ENCODE data around the gene MEGF11.

Gene MEGF11

DNA sequence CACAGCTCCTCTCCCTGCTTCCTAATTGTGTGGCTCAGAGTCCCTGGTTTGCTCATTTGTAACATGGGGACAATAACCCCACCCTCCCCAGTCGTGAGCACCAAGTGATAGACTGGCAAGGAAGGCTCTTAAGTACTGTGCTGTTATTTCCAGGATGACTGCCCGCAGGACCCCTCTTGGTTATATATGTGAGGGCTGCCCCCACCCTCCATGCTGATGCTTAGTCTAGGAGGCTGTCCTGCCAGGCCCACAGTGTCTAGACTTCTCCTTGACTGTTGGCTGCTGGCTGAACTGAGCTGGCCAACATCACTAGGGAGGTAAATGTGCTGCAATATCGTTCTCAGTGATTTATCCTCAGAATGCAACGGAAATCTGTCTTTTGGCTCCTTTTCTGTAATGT is 339.2 kb downstream of the MEGF11 start:
- Histone ChIP-seq H3K27ac (ENCODE audit: low read length) (no peak overlapping the region), H3K4me1 (ENCODE audit: control insufficient read depth in 1 of 2, insufficient read depth in 2 of 2, low read length in 2 of 2) (peaks cover 0 to 4% of the 10 kb centered on the region in 2 donors), H3K9me3 (ENCODE audit: control insufficient read depth in 1 of 2, low read length in 2 of 2) (no peaks in the 10 kb centered on the region), H3K27me3 (ENCODE audit: low read depth, low read length) (no peaks in the 10 kb centered on the region), H3K36me3 (ENCODE audit: control insufficient read depth in 1 of 2, insufficient read depth in 2 of 2, low read length in 2 of 2) (peaks cover 7 to 14% of the 10 kb centered on the region in 2 donors), H3K4me3 (ENCODE audit: low read depth in 1 of 2, low read length in 2 of 2) (no peak overlapping the region)

DNA sequence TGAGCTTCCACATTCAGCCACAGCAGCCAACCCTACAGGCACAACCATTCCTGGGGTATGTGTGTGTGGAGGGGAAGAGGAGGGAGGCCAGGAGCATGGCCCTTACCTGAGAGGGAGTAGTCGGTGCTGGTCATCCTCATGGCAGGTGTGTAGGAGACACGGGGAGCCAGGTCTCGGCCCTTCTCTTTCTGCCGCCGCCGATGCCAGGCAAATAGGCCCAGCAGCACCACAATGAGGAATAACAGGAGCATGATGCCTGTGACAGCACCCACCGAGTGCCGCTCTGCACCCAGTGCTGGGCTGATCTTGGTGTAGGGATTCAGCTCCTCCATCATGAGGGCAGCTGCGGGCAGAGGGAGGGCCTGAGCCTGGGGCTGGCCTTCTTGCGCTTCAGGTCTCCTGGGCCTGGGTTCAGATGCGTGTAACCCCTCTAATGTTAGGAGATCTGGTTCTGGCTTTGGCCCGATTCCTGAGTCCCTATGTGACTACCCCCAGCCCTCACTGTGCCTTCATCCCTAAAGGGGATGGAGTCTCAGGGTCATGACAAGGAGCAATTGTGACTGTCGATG is 339.8 kb downstream of the MEGF11 start:
- peaks cover 0 to 4% of the 10 kb centered on the region in 2 donors for H3K4me1 ChIP-seq (ENCODE audit: control insufficient read depth in 1 of 2, insufficient read depth in 2 of 2, low read length in 2 of 2)
- H3K9me3 ChIP-seq (ENCODE audit: control insufficient read depth in 1 of 2, low read length in 2 of 2): no peaks in the 10 kb centered on the region
- H3K27ac ChIP-seq (ENCODE audit: low read length): no peak overlapping the region
- peaks cover 7 to 14% of the 10 kb centered on the region in 2 donors for H3K36me3 ChIP-seq (ENCODE audit: control insufficient read depth in 1 of 2, insufficient read depth in 2 of 2, low read length in 2 of 2)
- H3K4me3 ChIP-seq (ENCODE audit: low read depth in 1 of 2, low read length in 2 of 2): no peak overlapping the region
- H3K27me3 ChIP-seq (ENCODE audit: low read depth, low read length): no peaks in the 10 kb centered on the region

- Histone ChIP-seq H3K36me3 (ENCODE audit: control insufficient read depth in 1 of 2, insufficient read depth in 2 of 2, low read length in 2 of 2) (peaks cover 12 to 19% of the 10 kb centered on the region in 2 donors), H3K9me3 (ENCODE audit: control insufficient read depth in 1 of 2, low read length in 2 of 2) (no peaks in the 10 kb centered on the region), H3K4me1 (ENCODE audit: control insufficient read depth in 1 of 2, insufficient read depth in 2 of 2, low read length in 2 of 2) (peaks cover 0 to 4% of the 10 kb centered on the region in 2 donors), H3K4me3 (ENCODE audit: low read depth in 1 of 2, low read length in 2 of 2) (no peak overlapping the region), H3K27ac (ENCODE audit: low read length) (no peak overlapping the region), H3K27me3 (ENCODE audit: low read depth, low read length) (no peaks in the 10 kb centered on the region)
Observed at GRCh38 chr15:65912235-65912634, 341.3 kb downstream of the MEGF11 start.

GRCh38 chr15:65910341-65910740 is 343.2 kb downstream of the MEGF11 start:
- no peaks in the 10 kb centered on the region for H3K4me1 ChIP-seq (ENCODE audit: control insufficient read depth in 1 of 2, insufficient read depth in 2 of 2, low read length in 2 of 2)
- H3K9me3 ChIP-seq (ENCODE audit: control insufficient read depth in 1 of 2, low read length in 2 of 2): no peaks in the 10 kb centered on the region
- H3K27me3 ChIP-seq (ENCODE audit: low read depth, low read length): no peaks in the 10 kb centered on the region
- H3K27ac ChIP-seq (ENCODE audit: low read length): no peak overlapping the region
- H3K36me3 ChIP-seq (ENCODE audit: control insufficient read depth in 1 of 2, insufficient read depth in 2 of 2, low read length in 2 of 2): peaks cover 14 to 26% of the 10 kb centered on the region in 2 donors
- H3K4me3 ChIP-seq (ENCODE audit: low read depth in 1 of 2, low read length in 2 of 2): no peak overlapping the region

- Histone ChIP-seq H3K9me3 (ENCODE audit: control insufficient read depth in 1 of 2, low read length in 2 of 2) (no peaks in the 10 kb centered on the region), H3K27ac (ENCODE audit: low read length) (no peak overlapping the region), H3K36me3 (ENCODE audit: control insufficient read depth in 1 of 2, insufficient read depth in 2 of 2, low read length in 2 of 2) (peaks cover 14 to 29% of the 10 kb centered on the region in 2 donors), H3K27me3 (ENCODE audit: low read depth, low read length) (no peaks in the 10 kb centered on the region), H3K4me3 (ENCODE audit: low read depth in 1 of 2, low read length in 2 of 2) (no peak overlapping the region), H3K4me1 (ENCODE audit: control insufficient read depth in 1 of 2, insufficient read depth in 2 of 2, low read length in 2 of 2) (no peaks in the 10 kb centered on the region)
Observed at GRCh38 chr15:65909831-65910230, 343.7 kb downstream of the MEGF11 start.

GRCh38 chr15:65908876-65909275 is 344.7 kb downstream of the MEGF11 start:
- peaks cover 18 to 35% of the 10 kb centered on the region in 2 donors for H3K36me3 ChIP-seq (ENCODE audit: control insufficient read depth in 1 of 2, insufficient read depth in 2 of 2, low read length in 2 of 2)
- no peaks in the 10 kb centered on the region for H3K4me1 ChIP-seq (ENCODE audit: control insufficient read depth in 1 of 2, insufficient read depth in 2 of 2, low read length in 2 of 2)
- no peaks in the 10 kb centered on the region for H3K27me3 ChIP-seq (ENCODE audit: low read depth, low read length)
- no peak overlapping the region for H3K27ac ChIP-seq (ENCODE audit: low read length)
- no peak overlapping the region for H3K4me3 ChIP-seq (ENCODE audit: low read depth in 1 of 2, low read length in 2 of 2)
- no peaks in the 10 kb centered on the region for H3K9me3 ChIP-seq (ENCODE audit: control insufficient read depth in 1 of 2, low read length in 2 of 2)

GRCh38 chr15:65907661-65908060 is 345.9 kb downstream of the MEGF11 start:
- no peak overlapping the region for H3K27ac ChIP-seq (ENCODE audit: low read length)
- no peak overlapping the region for H3K4me3 ChIP-seq (ENCODE audit: low read depth in 1 of 2, low read length in 2 of 2)
- no peaks in the 10 kb centered on the region for H3K4me1 ChIP-seq (ENCODE audit: control insufficient read depth in 1 of 2, insufficient read depth in 2 of 2, low read length in 2 of 2)
- no peaks in the 10 kb centered on the region for H3K9me3 ChIP-seq (ENCODE audit: control insufficient read depth in 1 of 2, low read length in 2 of 2)
- no peaks in the 10 kb centered on the region for H3K27me3 ChIP-seq (ENCODE audit: low read depth, low read length)
- peaks cover 21 to 37% of the 10 kb centered on the region in 2 donors for H3K36me3 ChIP-seq (ENCODE audit: control insufficient read depth in 1 of 2, insufficient read depth in 2 of 2, low read length in 2 of 2)

DNA sequence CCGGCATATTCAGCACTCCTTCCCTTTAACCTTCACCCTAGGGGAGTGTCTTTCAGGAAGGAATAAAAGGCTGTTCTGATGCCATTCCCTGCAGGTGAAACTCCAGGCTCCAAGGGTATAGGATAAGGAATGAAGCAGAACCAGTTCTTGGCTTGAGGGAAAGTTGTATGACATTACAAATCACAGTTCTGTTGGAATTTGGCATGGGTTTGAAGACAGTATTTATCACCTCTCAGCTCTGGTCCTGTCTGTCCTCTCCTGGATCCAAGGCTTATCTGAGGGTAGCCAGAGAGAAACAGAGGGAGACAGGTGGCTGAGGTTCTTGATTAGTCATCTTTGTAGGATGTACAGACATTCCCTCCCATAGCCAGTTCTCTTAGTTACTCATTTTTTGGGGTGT is 347.2 kb downstream of the MEGF11 start:
- Histone ChIP-seq H3K4me1 (ENCODE audit: control insufficient read depth in 1 of 2, insufficient read depth in 2 of 2, low read length in 2 of 2) (no peaks in the 10 kb centered on the region), H3K27me3 (ENCODE audit: low read depth, low read length) (no peaks in the 10 kb centered on the region), H3K9me3 (ENCODE audit: control insufficient read depth in 1 of 2, low read length in 2 of 2) (no peaks in the 10 kb centered on the region), H3K36me3 (ENCODE audit: control insufficient read depth in 1 of 2, insufficient read depth in 2 of 2, low read length in 2 of 2) (peaks cover 18 to 27% of the 10 kb centered on the region in 2 donors), H3K4me3 (ENCODE audit: low read depth in 1 of 2, low read length in 2 of 2) (no peak overlapping the region), H3K27ac (ENCODE audit: low read length) (no peak overlapping the region)

GRCh38 chr15:65904301-65904700 is 349.2 kb downstream of the MEGF11 start:
- H3K9me3 ChIP-seq (ENCODE audit: control insufficient read depth in 1 of 2, low read length in 2 of 2): no peaks in the 10 kb centered on the region
- H3K36me3 ChIP-seq (ENCODE audit: control insufficient read depth in 1 of 2, insufficient read depth in 2 of 2, low read length in 2 of 2): peaks cover 25 to 43% of the 10 kb centered on the region in 2 donors
- H3K27me3 ChIP-seq (ENCODE audit: low read depth, low read length): no peaks in the 10 kb centered on the region
- H3K4me3 ChIP-seq (ENCODE audit: low read depth in 1 of 2, low read length in 2 of 2): no peak overlapping the region
- no peak overlapping the region for H3K27ac ChIP-seq (ENCODE audit: low read length)
- H3K4me1 ChIP-seq (ENCODE audit: control insufficient read depth in 1 of 2, insufficient read depth in 2 of 2, low read length in 2 of 2): no peaks in the 10 kb centered on the region

DNA sequence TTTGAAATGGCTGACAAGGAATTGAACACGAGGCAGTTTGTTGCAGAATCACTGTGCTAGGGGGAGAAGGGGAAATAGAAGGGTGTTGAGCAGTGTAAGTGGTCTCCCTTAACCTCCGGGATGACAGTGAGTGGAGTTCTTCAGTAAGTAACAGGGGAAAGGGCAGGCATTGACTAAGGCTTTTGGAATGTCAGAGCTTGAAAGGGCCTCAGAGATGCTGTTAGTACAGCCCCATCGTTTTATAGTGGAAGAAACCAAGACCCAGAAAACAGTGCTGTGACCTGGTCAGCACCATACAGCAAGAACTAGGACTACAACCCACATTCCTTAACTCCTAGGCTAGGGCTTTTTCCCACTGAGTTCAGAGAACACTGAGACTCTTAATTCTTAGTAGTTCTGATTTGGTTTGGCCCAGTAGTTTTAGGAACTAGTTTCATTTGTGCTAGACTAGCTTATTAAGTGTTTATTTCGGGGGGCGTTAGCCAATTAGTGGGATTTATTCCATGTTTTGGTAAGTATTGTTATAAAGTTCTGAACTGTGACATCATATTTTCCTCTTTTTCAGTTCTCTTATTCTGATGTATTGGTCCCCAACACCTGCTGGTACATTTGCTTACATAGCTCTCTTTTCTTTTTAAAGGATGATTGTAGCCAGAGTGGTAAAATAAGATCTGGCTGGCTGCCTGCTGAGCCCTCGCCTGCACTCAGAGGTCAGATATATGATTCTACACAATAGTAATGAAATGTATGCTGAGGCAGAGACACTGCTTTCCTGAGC is 350.1 kb downstream of the MEGF11 start:
- no peak overlapping the region for H3K4me3 ChIP-seq (ENCODE audit: low read depth in 1 of 2, low read length in 2 of 2)
- no peaks in the 10 kb centered on the region for H3K4me1 ChIP-seq (ENCODE audit: control insufficient read depth in 1 of 2, insufficient read depth in 2 of 2, low read length in 2 of 2)
- peaks cover 25 to 51% of the 10 kb centered on the region in 2 donors for H3K36me3 ChIP-seq (ENCODE audit: control insufficient read depth in 1 of 2, insufficient read depth in 2 of 2, low read length in 2 of 2)
- H3K9me3 ChIP-seq (ENCODE audit: control insufficient read depth in 1 of 2, low read length in 2 of 2): no peaks in the 10 kb centered on the region
- no peak overlapping the region for H3K27ac ChIP-seq (ENCODE audit: low read length)
- H3K27me3 ChIP-seq (ENCODE audit: low read depth, low read length): no peaks in the 10 kb centered on the region

GRCh38 chr15:65902373-65902772 is 351.2 kb downstream of the MEGF11 start:
- Histone ChIP-seq H3K4me1 (ENCODE audit: control insufficient read depth in 1 of 2, insufficient read depth in 2 of 2, low read length in 2 of 2) (no peaks in the 10 kb centered on the region), H3K27me3 (ENCODE audit: low read depth, low read length) (no peaks in the 10 kb centered on the region), H3K27ac (ENCODE audit: low read length) (no peak overlapping the region), H3K36me3 (ENCODE audit: control insufficient read depth in 1 of 2, insufficient read depth in 2 of 2, low read length in 2 of 2) (peaks cover 23 to 46% of the 10 kb centered on the region in 2 donors), H3K9me3 (ENCODE audit: control insufficient read depth in 1 of 2, low read length in 2 of 2) (no peaks in the 10 kb centered on the region), H3K4me3 (ENCODE audit: low read depth in 1 of 2, low read length in 2 of 2) (no peak overlapping the region)
